Measurements from ENCODE around the gene NR0B1. TPM values are rescaled to one million over a fixed set of nuclear protein-coding genes. Genes with fewer than 3 reads are reported as not detected.
A peak's percentile ranks its signal among the peaks of the same experiment; 100 is the strongest.

NR0B1 gene
- total RNA-seq, 2 donors from 2014 or later: 0.81 TPM; not detected in 1

- H3K27ac ChIP-seq: no peak overlapping the region
- no peaks in the 10 kb centered on the region for H3K9me3 ChIP-seq
- no peak overlapping the region for H3K4me3 ChIP-seq
- ATAC-seq (ENCODE audit: insufficient number of reproducible peaks, low FRiP score, low read depth) (no peak), DNase-seq (ENCODE audit: low spot score) (no peak)
- no peaks in the 10 kb centered on the region for H3K4me1 ChIP-seq (ENCODE audit: control insufficient read depth in 1 of 2, low read depth in 2 of 2)
- H3K27me3 ChIP-seq (replicated peaks; ENCODE audit: insufficient read depth): no peaks in the 10 kb centered on the region
- no peaks in the 10 kb centered on the region for H3K36me3 ChIP-seq
- no peak for TF ChIP-seq CTCF (IDR thresholded peaks at IDR 0.05)
These were observed 12.6 kb downstream of the NR0B1 start for GRCh38 chrX:30296408-30297254.

- no peak for DNase-seq (ENCODE audit: low spot score)
- Histone ChIP-seq H3K27me3 (replicated peaks; ENCODE audit: insufficient read depth) (no peaks in the 10 kb centered on the region), H3K4me3 (no peak overlapping the region), H3K9me3 (no peaks in the 10 kb centered on the region), H3K4me1 (ENCODE audit: control insufficient read depth in 1 of 2, low read depth in 2 of 2) (no peaks in the 10 kb centered on the region), H3K36me3 (no peaks in the 10 kb centered on the region), H3K27ac (peak overlapping the region in 1 of 2 donors; percentile 49)
- ATAC-seq (ENCODE audit: insufficient number of reproducible peaks, low FRiP score, low read depth): peak; percentile 84
- no peak for TF ChIP-seq CTCF (IDR thresholded peaks at IDR 0.05)
These were observed 25.6 kb downstream of the NR0B1 start for GRCh38 chrX:30283456-30284200.

- no peaks in the 10 kb centered on the region for H3K27me3 ChIP-seq (replicated peaks; ENCODE audit: insufficient read depth)
- H3K36me3 ChIP-seq: no peaks in the 10 kb centered on the region
- no peak for TF ChIP-seq CTCF (IDR thresholded peaks at IDR 0.05)
- no peak overlapping the region for H3K4me3 ChIP-seq
- DNase-seq (ENCODE audit: low spot score) (no peak), ATAC-seq (ENCODE audit: insufficient number of reproducible peaks, low FRiP score, low read depth) (no peak)
- no peaks in the 10 kb centered on the region for H3K4me1 ChIP-seq (ENCODE audit: control insufficient read depth in 1 of 2, low read depth in 2 of 2)
- H3K27ac ChIP-seq: no peak overlapping the region
- no peaks in the 10 kb centered on the region for H3K9me3 ChIP-seq
These were observed 26.7 kb downstream of the NR0B1 start for GRCh38 chrX:30282527-30282926.

- no peaks in the 10 kb centered on the region for H3K36me3 ChIP-seq
- no peak for ATAC-seq (ENCODE audit: insufficient number of reproducible peaks, low FRiP score, low read depth)
- DNase-seq (ENCODE audit: low spot score): no peak
- H3K4me3 ChIP-seq: no peak overlapping the region
- no peaks in the 10 kb centered on the region for H3K27me3 ChIP-seq (replicated peaks; ENCODE audit: insufficient read depth)
- no peaks in the 10 kb centered on the region for H3K4me1 ChIP-seq (ENCODE audit: control insufficient read depth in 1 of 2, low read depth in 2 of 2)
- no peak overlapping the region for H3K27ac ChIP-seq
- no peak for TF ChIP-seq CTCF (IDR thresholded peaks at IDR 0.05)
- H3K9me3 ChIP-seq: no peaks in the 10 kb centered on the region
These were observed 28.8 kb downstream of the NR0B1 start for GRCh38 chrX:30280428-30280827.

- Histone ChIP-seq H3K9me3 (no peaks in the 10 kb centered on the region), H3K27ac (no peak overlapping the region), H3K4me1 (ENCODE audit: control insufficient read depth in 1 of 2, low read depth in 2 of 2) (no peaks in the 10 kb centered on the region), H3K27me3 (replicated peaks; ENCODE audit: insufficient read depth) (no peaks in the 10 kb centered on the region), H3K36me3 (no peaks in the 10 kb centered on the region), H3K4me3 (no peak overlapping the region)
- TF ChIP-seq CTCF (IDR thresholded peaks at IDR 0.05): no peak
- DNase-seq (ENCODE audit: low spot score) (no peak), ATAC-seq (ENCODE audit: insufficient number of reproducible peaks, low FRiP score, low read depth) (no peak)
These were observed 30.8 kb downstream of the NR0B1 start for GRCh38 chrX:30278365-30278764.
